Measurements from ENCODE around the gene IL15.
A peak's percentile ranks its signal among the peaks of the same experiment; 100 is the strongest.

DNA sequence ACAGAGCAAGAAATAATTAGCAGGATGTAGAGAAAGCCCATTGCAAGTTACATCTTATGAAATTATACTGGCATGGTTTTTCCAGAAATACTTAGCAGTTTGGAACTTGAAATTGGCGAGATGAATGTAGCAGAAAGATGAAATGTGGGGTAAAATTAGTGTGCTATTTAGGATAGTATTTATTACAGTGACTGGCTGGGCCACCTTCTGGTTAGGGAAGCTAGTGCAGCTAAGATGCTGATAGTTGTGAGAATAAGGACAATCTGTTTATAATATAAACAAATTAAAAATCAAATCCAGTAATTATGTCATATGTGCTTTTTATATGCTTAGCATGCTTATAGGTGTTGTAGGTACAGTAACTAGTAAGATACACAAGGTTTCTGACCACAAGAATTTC, 74.8 kb downstream of the IL15 start:
- TF ChIP-seq, protein P1, sequence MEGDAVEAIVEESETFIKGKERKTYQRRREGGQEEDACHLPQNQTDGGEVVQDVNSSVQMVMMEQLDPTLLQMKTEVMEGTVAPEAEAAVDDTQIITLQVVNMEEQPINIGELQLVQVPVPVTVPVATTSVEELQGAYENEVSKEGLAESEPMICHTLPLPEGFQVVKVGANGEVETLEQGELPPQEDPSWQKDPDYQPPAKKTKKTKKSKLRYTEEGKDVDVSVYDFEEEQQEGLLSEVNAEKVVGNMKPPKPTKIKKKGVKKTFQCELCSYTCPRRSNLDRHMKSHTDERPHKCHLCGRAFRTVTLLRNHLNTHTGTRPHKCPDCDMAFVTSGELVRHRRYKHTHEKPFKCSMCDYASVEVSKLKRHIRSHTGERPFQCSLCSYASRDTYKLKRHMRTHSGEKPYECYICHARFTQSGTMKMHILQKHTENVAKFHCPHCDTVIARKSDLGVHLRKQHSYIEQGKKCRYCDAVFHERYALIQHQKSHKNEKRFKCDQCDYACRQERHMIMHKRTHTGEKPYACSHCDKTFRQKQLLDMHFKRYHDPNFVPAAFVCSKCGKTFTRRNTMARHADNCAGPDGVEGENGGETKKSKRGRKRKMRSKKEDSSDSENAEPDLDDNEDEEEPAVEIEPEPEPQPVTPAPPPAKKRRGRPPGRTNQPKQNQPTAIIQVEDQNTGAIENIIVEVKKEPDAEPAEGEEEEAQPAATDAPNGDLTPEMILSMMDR (IDR thresholded peaks at IDR 0.05; ENCODE audit: low read depth, low read length) = peak; percentile 77
- TF ChIP-seq EZH2phosphoT487 (IDR thresholded peaks at IDR 0.05; ENCODE audit: low read depth) = no peak
